Heart right ventricle (tissue), 16 donors: Measurements from ENCODE around the gene LSM8. TPM values are rescaled to one million over a fixed set of nuclear protein-coding genes. Genes with fewer than 3 reads are reported as not detected.

ENCODE experiments used
- ATAC-seq, 8 donors: fragments of 200-7000 bp; cut with Tn5 transposase; one replicate each; pipeline ENCODE4 v1.9.1; 2020; ENCODE audit warnings: mild to moderate bottlenecking in 8 of 8, moderate library complexity in 8 of 8, moderate number of reproducible peaks in 1 of 8
- DNase-seq, 2 donors: peaks; one replicate each; pipeline ENCODE4 v3.0.0-alpha.2; 2020
- H3K27ac ChIP-seq, 10 donors: fragments of 200-600 bp; sonication (generic) in 2 of 10; one replicate each; pipeline versions ENCODE4 v1.5.0 to v1.8.0; 2020 to 2022; ENCODE audit warnings: mild to moderate bottlenecking in 3 of 10
- H3K27me3 ChIP-seq, 7 donors: fragments of 200-600 bp; one replicate each; pipeline ENCODE4 v1.8.0; 2021 to 2022; ENCODE audit warnings: mild to moderate bottlenecking in 2 of 7
- H3K36me3 ChIP-seq, 9 donors: fragments of 200-600 bp; sonication (generic) in 1 of 9; one replicate each; pipeline versions ENCODE4 v1.5.0 to v1.8.0; 2020 to 2022; ENCODE audit warnings: mild to moderate bottlenecking in 2 of 9
- H3K4me1 ChIP-seq, 9 donors: fragments of 200-600 bp; sonication (generic) in 1 of 9; one replicate each; pipeline versions ENCODE4 v1.5.0 to v1.8.0; 2020 to 2022; ENCODE audit warnings: mild to moderate bottlenecking in 4 of 9
- H3K4me3 ChIP-seq, 10 donors: fragments of 200-600 bp; sonication (generic) in 2 of 10; one replicate each; pipeline versions ENCODE4 v1.5.0 to v1.8.0; 2020 to 2022; ENCODE audit warnings: mild to moderate bottlenecking in 7 of 10, moderate library complexity in 2 of 10
- H3K9me3 ChIP-seq, 11 donors: fragments of 200-600 bp in 10 of 11; sonication (generic) in 2 of 11; one replicate each; pipeline versions ENCODE4 v1.5.0 to v1.8.0; 2013 to 2022; ENCODE audit warnings: mild to moderate bottlenecking in 2 of 11, control low read depth in 1 of 11, moderate library complexity in 1 of 11
- WGBS, 2 donors: extraction: QIAGEN DNeasy Blood & Tissue Kit; methylation state at CpG; one replicate each; pipeline ENCODE4 v1.1.7; 2013; ENCODE audit warnings: inconsistent platforms in 1 of 2; 5-methylcytosine and 5-hydroxymethylcytosine counted together
- intact Hi-C, 10 donors: fragments of 100-400 bp; cut with DNase I; formaldehyde crosslinking; loops; one replicate each; pipeline versions ENCODE4 v1.11.1 to v1.14.2; 2022
- polyA plus RNA-seq, 2 donors: library from polyadenylated mRNA; stranded (reverse); fragments of 200-250 nt; gene quantifications; one replicate each; pipeline ENCODE4 v1.2.3, GENCODE V29; 2013
- total RNA-seq, 10 donors: library from RNA; stranded (reverse); fragmentation: NEBNext Ultra II Directional in 3 of 10; extraction: Animal tissue kit (Norgen Biotek cat#: 25700) in 3 of 10; gene quantifications; one replicate each; pipeline versions ENCODE4 v1.2.1 to v1.2.4, GENCODE V29; 2021 to 2023
- TF ChIP-seq, protein P1 (sequence below), 9 donors: fragments of 200-600 bp; sonication (generic) in 2 of 9; IDR thresholded peaks; one replicate each; pipeline versions ENCODE4 v1.5.0 to v1.8.0; 2021 to 2022; ENCODE audit warnings: antibody characterized with exemption in 9 of 9, mild to moderate bottlenecking in 5 of 9, moderate library complexity in 1 of 9
- donor health status: Arrhythmogenic right ventricular cardiomyopathy.
- donor health status: ischemic (EF 13 %, LVEDD 7.1; RV severe dilation, severe dysfunction).
- donor health status: healthy with polysubstance abuse.
- donor health status: DM: no; HTN: yes; CAD: no.
- donor health status: DM: no; HTN: no; CAD: no.
- donor health status: ischemic (EF 25% LVEDD 6.9; RV normal size, moderate dysfunction).
- donor health status: ischemic (EF 25% LVEDD 5.7; RV mildly dilated, moderate dysfunction).
- donor health status: healthy.
- donor health status: DM: yes; HTN: yes; CAD: no.
- donor health status: Ischemic cardiomyopathy.
- donor health status: ischemic (EF 35%, LVEDD 5.7; RV mildly dilated, moderate dysfunction).
- donor health status: nonischemic (EF 11% LVEDD 7.7; RV severe dilation, severe dysfunction).
- donor health status: DM: yes; HTN: yes; CAD: no.
- donor health status: PGD.
- donor health status: ischemic (EF 29% LVEDD 5.4; RV normal size, mild dysfunction).
- donor health status: nonischemic (EF 23%, LVEDD 6.1; RV moderate dilation, normal function).

LSM8 gene
- total and polyA plus RNA-seq, 12 donors, result 12.6 to 24.0 (median 19.5) TPM

DNA sequence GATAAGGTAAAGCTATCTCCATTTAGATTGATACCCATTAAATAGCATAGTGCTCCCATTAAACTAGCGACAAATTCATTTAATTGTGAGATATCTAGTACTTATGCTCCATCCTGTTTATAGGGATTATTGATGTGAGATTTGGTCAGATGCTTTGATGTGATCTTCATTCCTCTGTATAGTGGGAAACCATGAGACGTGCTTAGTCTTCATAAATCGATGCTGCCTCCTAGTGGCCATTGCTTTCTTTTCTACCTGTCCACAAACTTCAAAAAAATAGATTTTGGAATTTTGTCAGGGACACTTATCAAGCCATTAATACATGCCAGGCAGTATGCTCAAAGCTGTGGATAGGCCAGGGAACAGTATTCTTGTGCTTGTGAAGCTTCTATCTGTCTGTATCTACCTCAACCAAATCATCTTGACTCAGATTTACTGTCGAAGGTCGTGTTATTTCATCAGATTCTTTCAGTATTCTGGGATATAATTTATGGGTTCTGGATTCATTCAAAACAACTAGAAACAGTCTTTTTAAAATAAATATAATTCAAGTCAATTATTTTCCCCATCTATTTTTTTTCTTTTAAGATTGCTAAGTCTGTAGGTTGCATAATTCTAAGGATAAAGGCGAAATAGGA lies 12.0 kb downstream of the LSM8 start:
- 52% methylated on average over 6 of the region's 6 CpGs for WGBS, 2 donors
- DNase-seq (peak in 1 of 2 donors; percentile 49), ATAC-seq (peak in 4 of 8 donors; percentile 39 to 55 (median 49))
- no peaks in the 10 kb centered on the region for H3K9me3 ChIP-seq
- no peak overlapping the region for H3K4me3 ChIP-seq
- H3K4me1 ChIP-seq, result no peaks in the 10 kb centered on the region
- H3K27ac ChIP-seq, result no peak overlapping the region
- TF ChIP-seq, protein P1, sequence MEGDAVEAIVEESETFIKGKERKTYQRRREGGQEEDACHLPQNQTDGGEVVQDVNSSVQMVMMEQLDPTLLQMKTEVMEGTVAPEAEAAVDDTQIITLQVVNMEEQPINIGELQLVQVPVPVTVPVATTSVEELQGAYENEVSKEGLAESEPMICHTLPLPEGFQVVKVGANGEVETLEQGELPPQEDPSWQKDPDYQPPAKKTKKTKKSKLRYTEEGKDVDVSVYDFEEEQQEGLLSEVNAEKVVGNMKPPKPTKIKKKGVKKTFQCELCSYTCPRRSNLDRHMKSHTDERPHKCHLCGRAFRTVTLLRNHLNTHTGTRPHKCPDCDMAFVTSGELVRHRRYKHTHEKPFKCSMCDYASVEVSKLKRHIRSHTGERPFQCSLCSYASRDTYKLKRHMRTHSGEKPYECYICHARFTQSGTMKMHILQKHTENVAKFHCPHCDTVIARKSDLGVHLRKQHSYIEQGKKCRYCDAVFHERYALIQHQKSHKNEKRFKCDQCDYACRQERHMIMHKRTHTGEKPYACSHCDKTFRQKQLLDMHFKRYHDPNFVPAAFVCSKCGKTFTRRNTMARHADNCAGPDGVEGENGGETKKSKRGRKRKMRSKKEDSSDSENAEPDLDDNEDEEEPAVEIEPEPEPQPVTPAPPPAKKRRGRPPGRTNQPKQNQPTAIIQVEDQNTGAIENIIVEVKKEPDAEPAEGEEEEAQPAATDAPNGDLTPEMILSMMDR (IDR thresholded peaks at IDR 0.05), result peak in 8 of 9 donors; percentile 44 to 76 (median 70)
- intact Hi-C loops, result no loop called here
- H3K27me3 ChIP-seq, result no peaks in the 10 kb centered on the region
- H3K36me3 ChIP-seq, result peaks cover 0 to 37% (median 0%) of the 10 kb centered on the region in 9 donors

DNA sequence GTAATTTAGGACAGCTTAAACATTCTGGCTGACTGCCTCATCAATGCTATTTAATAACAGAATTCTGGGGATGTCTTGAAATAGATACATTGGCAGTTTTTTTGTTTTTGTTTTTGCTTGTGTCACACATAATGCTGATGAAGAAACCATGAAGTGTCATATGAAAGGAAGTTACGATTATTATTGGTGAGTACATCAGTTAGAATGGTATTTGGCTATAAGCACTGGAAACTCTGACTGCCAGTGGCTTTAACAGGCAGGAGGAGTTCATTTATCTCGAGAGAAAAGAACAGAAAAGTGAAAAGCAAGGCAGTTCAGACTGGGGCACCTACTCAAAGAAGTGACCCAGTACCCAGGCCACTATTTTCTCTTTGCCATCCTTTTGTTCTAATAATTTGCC lies 18.1 kb downstream of the LSM8 start:
- Histone ChIP-seq H3K4me3 (no peak overlapping the region), H3K4me1 (no peaks in the 10 kb centered on the region), H3K27ac (no peak overlapping the region), H3K9me3 (no peaks in the 10 kb centered on the region), H3K36me3 (no peaks in the 10 kb centered on the region), H3K27me3 (no peaks in the 10 kb centered on the region)
- no peak for ATAC-seq
- WGBS, 2 donors, result 62 to 67% methylated on average over 2 of the region's 2 CpGs
- TF ChIP-seq, protein P1 (IDR thresholded peaks at IDR 0.05), result no peak
- no peak for DNase-seq
- intact Hi-C loops, result no loop called here

DNA sequence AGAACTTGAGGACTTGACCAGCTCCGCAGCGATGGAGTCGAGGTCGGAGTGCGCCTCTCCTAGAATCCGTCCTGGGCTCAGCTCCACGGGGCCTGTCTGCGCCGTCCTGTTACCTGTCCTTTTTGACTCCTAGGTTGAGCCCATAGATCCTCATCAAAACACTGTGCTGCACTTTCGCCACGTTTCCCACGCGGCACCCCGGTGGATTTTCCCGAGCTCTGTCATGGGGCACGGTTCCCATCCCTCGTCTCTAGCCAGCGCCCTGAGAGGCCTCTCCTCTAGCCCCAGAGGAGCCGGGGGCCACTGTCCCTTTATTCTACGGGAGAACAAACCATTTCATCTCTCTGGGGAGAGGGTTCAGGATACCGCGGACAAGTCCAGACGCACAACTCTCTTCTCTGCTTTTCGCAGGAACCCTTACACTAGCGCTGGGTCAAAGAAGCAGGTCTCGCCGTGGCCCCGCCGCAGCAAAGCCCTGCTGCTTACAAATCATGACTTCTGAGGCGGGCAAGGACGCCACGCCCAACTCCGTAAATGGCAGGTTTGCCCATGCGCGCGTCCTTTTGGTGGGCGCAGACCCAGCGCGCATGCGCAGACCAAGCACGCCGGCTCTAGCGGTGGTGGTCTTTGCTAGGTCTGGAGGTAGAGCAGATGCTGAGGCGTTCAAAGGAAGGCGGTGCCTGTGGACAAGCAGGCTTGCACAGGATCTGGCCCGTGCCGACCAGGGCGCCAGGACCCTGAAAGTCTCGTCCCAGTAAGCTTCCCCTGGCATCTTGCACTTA lies 30.3 kb downstream of the LSM8 start:
- TF ChIP-seq, protein P1 (IDR thresholded peaks at IDR 0.05), result no peak
- H3K36me3 ChIP-seq, result no peaks in the 10 kb centered on the region
- WGBS, 2 donors, result 2 to 12% methylated on average over 49 of the region's 49 CpGs
- DNase-seq, result peak; percentile 56 to 79
- peak overlapping the region in 2 of 10 donors; percentile 37 to 65 for H3K27ac ChIP-seq
- no peaks in the 10 kb centered on the region for H3K9me3 ChIP-seq
- H3K4me1 ChIP-seq, result peaks cover 0 to 10% (median 0%) of the 10 kb centered on the region in 9 donors
- H3K4me3 ChIP-seq, result peak overlapping the region; percentile 29 to 62 (median 59)
- intact Hi-C loops, result no loop called here
- H3K27me3 ChIP-seq, result peaks cover 0 to 9% (median 0%) of the 10 kb centered on the region in 7 donors
- peak; percentile 72 to 97 (median 93) for ATAC-seq

DNA sequence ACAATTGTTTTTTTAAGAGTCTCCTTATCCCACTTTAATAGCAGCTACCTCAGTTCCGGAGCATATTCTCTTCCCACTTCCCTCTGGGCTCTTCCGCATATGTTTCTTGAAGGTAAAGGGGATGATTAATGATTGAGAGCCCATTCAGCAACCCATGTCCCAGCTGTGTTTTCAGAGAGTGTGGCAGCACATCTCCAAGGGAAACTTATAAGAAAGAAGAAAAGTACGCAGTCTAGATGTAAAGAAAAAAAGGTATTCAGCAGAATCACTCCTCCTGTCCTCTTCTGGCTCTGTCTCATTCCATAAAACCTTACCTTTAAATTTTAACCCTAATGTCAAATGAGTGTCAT lies 30.8 kb downstream of the LSM8 start:
- DNase-seq (no peak), ATAC-seq (peak in 1 of 8 donors; percentile 7)
- no peaks in the 10 kb centered on the region for H3K9me3 ChIP-seq
- WGBS, 2 donors, result 41 to 47% methylated on average over 3 of the region's 3 CpGs
- H3K27ac ChIP-seq, result peak overlapping the region in 2 of 10 donors; percentile 37 to 65
- intact Hi-C loops, result no loop called here
- peak overlapping the region; percentile 29 to 62 (median 59) for H3K4me3 ChIP-seq
- H3K36me3 ChIP-seq, result no peaks in the 10 kb centered on the region
- TF ChIP-seq, protein P1 (IDR thresholded peaks at IDR 0.05), result no peak
- H3K4me1 ChIP-seq, result peaks cover 0 to 10% (median 0%) of the 10 kb centered on the region in 9 donors
- peaks cover 0 to 9% (median 0%) of the 10 kb centered on the region in 7 donors for H3K27me3 ChIP-seq
